GM10266 (cell line): Measurements from ENCODE around the gene CEP135.
"Not testable (repeated sequence)": the region's sequence is repeated elsewhere in the genome, so short reads cannot be mapped to it uniquely, and the experiment has no call there.

Source experiments
- DNase-seq: peaks from one replicate; pipeline ENCODE4 v3.0.0; 2012; ENCODE audit errors: extremely low spot score
- CTCF ChIP-seq: IDR thresholded peaks from 2 replicates; pipeline ENCODE4 v1.5.1; 2012; ENCODE audit warnings: mild to moderate bottlenecking, low read depth; ENCODE audit not compliant: control insufficient read depth, insufficient read depth; ENCODE audit errors: missing control alignments

CEP135 gene

DNA sequence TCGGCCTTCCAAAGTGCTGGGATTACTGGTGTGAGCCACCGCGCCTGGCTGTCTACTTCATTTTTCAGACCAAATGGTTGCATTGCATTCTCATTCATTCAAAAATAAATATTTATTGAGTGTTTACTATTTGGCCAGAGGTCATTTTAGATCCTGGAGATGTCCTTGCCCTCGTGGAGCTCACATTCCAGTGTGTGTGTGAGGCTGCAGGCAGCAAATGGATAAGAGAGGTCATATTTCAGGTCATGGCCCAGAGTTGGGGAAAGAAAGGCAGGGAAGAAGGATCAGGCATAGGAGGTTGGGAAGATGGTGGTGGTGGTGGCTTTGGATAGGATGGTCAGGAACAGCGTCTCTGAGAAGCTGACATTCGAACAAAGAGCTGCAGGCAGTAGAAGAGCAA is 119.1 kb downstream of the CEP135 start:
- DNase-seq, result no peak
- TF ChIP-seq CTCF, result no peak

DNA sequence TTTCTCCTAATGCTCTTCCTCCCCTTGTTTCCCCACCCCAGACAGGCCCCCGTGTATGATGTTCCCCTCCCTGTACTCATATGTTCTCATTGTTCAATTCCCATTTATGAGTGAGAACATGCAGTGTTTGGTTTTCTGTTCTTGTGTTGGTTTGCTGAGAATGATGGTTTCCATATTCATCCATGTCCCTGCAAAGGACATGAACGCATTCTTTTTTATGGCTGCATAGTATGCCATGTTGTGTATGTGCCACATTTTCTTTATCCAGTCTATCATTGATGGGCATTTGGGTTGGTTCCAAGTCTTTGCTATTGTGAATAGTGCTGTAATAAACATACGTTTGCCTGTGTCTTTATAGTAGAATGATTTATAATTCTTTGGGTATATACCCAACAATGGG is 124.0 kb downstream of the CEP135 start:
- not testable (repeated sequence) for DNase-seq

- no peak for TF ChIP-seq CTCF
- no peak for DNase-seq
Measured at GRCh38 chr4:56077676-56078075, 128.9 kb downstream of the CEP135 start.

- DNase-seq, result no peak
- TF ChIP-seq CTCF, result no peak
Measured at GRCh38 chr4:56078866-56079265, 130.1 kb downstream of the CEP135 start.

GRCh38 chr4:56080384-56080783 is 131.6 kb downstream of the CEP135 start:
- no peak for DNase-seq
- TF ChIP-seq CTCF, result no peak

GRCh38 chr4:56082829-56083228 is 134.1 kb downstream of the CEP135 start:
- TF ChIP-seq CTCF, result no peak
- DNase-seq, result no peak
